ENCODE data around the gene CAB39.

The CAB39 gene

GRCh38 chr2:230809677-230810251, 97.1 kb downstream of the CAB39 start:
- no peak for DNase-seq (ENCODE audit: low read depth)
- TF ChIP-seq, protein P1, sequence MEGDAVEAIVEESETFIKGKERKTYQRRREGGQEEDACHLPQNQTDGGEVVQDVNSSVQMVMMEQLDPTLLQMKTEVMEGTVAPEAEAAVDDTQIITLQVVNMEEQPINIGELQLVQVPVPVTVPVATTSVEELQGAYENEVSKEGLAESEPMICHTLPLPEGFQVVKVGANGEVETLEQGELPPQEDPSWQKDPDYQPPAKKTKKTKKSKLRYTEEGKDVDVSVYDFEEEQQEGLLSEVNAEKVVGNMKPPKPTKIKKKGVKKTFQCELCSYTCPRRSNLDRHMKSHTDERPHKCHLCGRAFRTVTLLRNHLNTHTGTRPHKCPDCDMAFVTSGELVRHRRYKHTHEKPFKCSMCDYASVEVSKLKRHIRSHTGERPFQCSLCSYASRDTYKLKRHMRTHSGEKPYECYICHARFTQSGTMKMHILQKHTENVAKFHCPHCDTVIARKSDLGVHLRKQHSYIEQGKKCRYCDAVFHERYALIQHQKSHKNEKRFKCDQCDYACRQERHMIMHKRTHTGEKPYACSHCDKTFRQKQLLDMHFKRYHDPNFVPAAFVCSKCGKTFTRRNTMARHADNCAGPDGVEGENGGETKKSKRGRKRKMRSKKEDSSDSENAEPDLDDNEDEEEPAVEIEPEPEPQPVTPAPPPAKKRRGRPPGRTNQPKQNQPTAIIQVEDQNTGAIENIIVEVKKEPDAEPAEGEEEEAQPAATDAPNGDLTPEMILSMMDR (conservative IDR thresholded peaks at IDR 0.05; ENCODE audit: low read depth, low read length) = peak; percentile 49
- H3K4me3 ChIP-seq (ENCODE audit: low read depth, low read length) = no peak overlapping the region

GRCh38 chr2:230811508-230811907, 98.9 kb downstream of the CAB39 start:
- TF ChIP-seq, protein P1 (conservative IDR thresholded peaks at IDR 0.05; ENCODE audit: low read depth, low read length) = no peak
- DNase-seq (ENCODE audit: low read depth) = peak; percentile 61
- no peak overlapping the region for H3K4me3 ChIP-seq (ENCODE audit: low read depth, low read length)

DNA sequence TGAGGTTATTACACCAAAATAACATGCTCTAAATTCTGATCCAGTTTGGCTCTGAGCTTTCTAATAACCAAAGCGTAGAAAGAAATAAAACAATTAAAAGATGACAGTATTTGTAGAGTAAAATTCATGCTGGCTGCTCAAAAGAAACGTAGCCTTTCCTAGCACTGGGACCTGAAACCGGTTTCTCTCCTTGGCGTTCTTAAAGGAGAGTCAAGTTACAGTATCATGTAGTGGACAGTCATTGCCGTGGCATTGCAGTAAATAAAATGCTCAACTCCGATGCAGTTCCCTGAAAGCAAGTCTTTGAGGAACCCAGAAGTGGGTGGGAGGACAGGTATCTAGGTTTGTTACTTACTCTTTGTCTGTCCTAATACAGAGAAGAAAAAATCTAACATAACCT, 99.4 kb downstream of the CAB39 start:
- no peak overlapping the region for H3K4me3 ChIP-seq (ENCODE audit: low read depth, low read length)
- DNase-seq (ENCODE audit: low read depth) = no peak
- TF ChIP-seq, protein P1 (conservative IDR thresholded peaks at IDR 0.05; ENCODE audit: low read depth, low read length) = no peak

GRCh38 chr2:230814616-230815015, 102.0 kb downstream of the CAB39 start:
- DNase-seq (ENCODE audit: low read depth) = peak; percentile 71
- TF ChIP-seq, protein P1 (conservative IDR thresholded peaks at IDR 0.05; ENCODE audit: low read depth, low read length) = peak; percentile 68
- no peak overlapping the region for H3K4me3 ChIP-seq (ENCODE audit: low read depth, low read length)

DNA sequence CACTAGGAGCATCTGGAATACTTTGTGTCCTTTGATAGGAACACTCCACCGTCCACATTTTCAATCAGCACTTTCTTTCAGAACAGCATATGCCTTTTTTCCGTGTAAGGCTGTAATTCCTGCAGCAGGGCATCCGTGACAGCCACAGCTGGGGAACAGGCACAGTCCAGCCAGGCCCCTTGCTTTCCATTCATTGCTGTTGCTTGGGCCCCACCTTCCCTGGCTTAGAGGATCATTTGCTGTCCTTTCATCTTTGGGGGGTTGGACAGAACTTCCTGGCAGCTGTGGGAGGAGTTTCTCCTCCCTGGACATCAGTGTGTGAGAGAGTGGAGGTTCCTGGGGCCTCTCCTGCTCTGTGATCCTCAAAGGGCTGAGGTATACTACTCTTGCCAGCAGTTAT, 102.4 kb downstream of the CAB39 start:
- no peak for DNase-seq (ENCODE audit: low read depth)
- no peak overlapping the region for H3K4me3 ChIP-seq (ENCODE audit: low read depth, low read length)
- TF ChIP-seq, protein P1 (conservative IDR thresholded peaks at IDR 0.05; ENCODE audit: low read depth, low read length) = no peak

DNA sequence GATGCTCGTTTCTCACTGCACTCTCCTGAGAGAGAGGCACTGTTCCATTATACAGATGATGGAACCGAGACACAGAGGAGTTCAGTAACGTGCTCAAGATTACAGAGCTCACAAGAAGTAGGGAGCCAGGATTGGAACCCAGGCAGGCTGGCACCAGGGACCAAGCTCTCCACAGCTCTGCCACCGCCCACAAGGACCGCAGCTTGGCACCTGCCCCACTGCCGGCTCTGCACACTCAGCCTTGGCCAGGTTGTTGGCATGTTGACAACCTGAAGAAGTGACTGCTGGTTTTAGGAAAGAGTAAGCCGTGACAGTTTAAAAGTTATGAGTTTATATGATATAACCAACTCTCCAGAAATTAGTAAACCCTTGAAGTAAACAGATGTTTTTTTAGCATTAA, 104.1 kb downstream of the CAB39 start:
- TF ChIP-seq, protein P1 (conservative IDR thresholded peaks at IDR 0.05; ENCODE audit: low read depth, low read length) = no peak
- no peak for DNase-seq (ENCODE audit: low read depth)
- H3K4me3 ChIP-seq (ENCODE audit: low read depth, low read length) = no peak overlapping the region

GRCh38 chr2:230819433-230819832, 106.8 kb downstream of the CAB39 start:
- TF ChIP-seq, protein P1 (conservative IDR thresholded peaks at IDR 0.05; ENCODE audit: low read depth, low read length) = no peak
- DNase-seq (ENCODE audit: low read depth) = no peak

More at GRCh38 chr2:230819433-230819832, 106.8 kb downstream of the CAB39 start:
- H3K4me3 ChIP-seq (ENCODE audit: low read depth, low read length) = no peak overlapping the region

Measured in choroid plexus epithelial cell (primary cell).